Esophagus muscularis mucosa (tissue), 4 donors: ENCODE measurements around the gene CST9L.

Source experiments
- EP300 ChIP-seq: sonication (generic); formaldehyde crosslinking; IDR thresholded peaks from one replicate; pipeline ENCODE4 v1.6.1; 2017; ENCODE audit warnings: antibody characterized with exemption
- POLR2A ChIP-seq: fragments of 450-650 bp; IDR thresholded peaks from one replicate; pipeline ENCODE4 v1.6.1; 2017; ENCODE audit warnings: antibody characterized with exemption, moderate library complexity, mild to moderate bottlenecking, low read depth
- TF ChIP-seq, protein P1 (sequence below), 3 experiments: fragments of 200-600 bp in 2 of 3; fragments of 450-650 bp in 1 of 3; sonication (generic) in 2 of 3; IDR thresholded peaks; one replicate each; pipeline ENCODE4 v1.5.1; 2017 to 2019; ENCODE audit warnings: antibody characterized with exemption in 3 of 3, mild to moderate bottlenecking in 2 of 3, moderate library complexity in 1 of 3

DNA sequence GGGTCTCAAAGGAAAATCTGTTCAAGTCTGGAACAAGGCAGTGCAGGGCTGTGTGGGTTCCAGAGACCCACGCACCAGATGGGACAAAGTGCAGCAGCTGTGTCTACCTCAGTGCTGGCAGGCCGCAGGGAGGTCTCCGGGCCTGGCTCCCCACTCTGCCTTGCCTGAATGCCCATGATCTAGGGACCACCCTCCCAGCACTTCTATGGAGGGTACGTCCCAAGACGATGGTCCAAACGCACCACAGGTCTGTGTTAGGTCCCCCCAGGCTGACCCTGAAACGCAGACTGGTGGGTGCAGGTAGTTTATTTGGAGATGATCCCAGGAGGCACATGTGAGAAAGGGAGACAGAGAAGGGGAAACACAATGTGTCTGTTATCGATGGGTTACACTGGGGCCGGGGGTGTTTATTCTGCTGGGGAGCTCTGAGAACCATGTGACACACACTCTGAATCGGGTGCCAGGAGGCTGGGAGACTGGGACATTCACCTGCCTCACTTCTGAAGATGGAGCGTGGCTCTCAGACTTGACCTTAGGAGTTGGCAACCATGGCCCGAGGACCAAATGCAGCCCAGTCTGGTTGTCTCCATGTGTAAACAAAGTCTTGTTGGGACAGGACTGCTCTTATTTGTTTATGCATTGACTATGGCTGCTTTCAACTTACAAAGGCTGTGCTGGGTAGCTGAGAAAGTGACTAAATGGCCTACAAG lies 21.7 kb downstream of the CST9L start:
- TF ChIP-seq, protein P1, sequence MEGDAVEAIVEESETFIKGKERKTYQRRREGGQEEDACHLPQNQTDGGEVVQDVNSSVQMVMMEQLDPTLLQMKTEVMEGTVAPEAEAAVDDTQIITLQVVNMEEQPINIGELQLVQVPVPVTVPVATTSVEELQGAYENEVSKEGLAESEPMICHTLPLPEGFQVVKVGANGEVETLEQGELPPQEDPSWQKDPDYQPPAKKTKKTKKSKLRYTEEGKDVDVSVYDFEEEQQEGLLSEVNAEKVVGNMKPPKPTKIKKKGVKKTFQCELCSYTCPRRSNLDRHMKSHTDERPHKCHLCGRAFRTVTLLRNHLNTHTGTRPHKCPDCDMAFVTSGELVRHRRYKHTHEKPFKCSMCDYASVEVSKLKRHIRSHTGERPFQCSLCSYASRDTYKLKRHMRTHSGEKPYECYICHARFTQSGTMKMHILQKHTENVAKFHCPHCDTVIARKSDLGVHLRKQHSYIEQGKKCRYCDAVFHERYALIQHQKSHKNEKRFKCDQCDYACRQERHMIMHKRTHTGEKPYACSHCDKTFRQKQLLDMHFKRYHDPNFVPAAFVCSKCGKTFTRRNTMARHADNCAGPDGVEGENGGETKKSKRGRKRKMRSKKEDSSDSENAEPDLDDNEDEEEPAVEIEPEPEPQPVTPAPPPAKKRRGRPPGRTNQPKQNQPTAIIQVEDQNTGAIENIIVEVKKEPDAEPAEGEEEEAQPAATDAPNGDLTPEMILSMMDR (IDR thresholded peaks at IDR 0.05): no peak
- no peak for TF ChIP-seq EP300
- no peak for TF ChIP-seq POLR2A
